HEK293T (cell line): ENCODE measurements around the gene SLC25A19.

Experiments used
- ARNT ChIP-seq: fragments of 450-650 bp; IDR thresholded peaks from 2 replicates; pipeline ENCODE4 v1.6.1; 2017; ENCODE audit warnings: mild to moderate bottlenecking
- BHLHE40 ChIP-seq: fragments of 450-650 bp; IDR thresholded peaks from 2 replicates; pipeline ENCODE4 v1.6.1; 2016; ENCODE audit warnings: mild to moderate bottlenecking, moderate library complexity, borderline replicate concordance
- FOXA1 ChIP-seq: fragments of 450-650 bp; IDR thresholded peaks from 2 replicates; pipeline ENCODE4 v1.6.1; 2016; ENCODE audit warnings: mild to moderate bottlenecking
- FOXM1 ChIP-seq: fragments of 450-650 bp; IDR thresholded peaks from 2 replicates; pipeline ENCODE4 v1.6.1; 2017; ENCODE audit warnings: mild to moderate bottlenecking, borderline replicate concordance
- HDGF ChIP-seq: fragments of 450-650 bp; IDR thresholded peaks from 2 replicates; pipeline ENCODE4 v1.6.1; 2017; ENCODE audit warnings: antibody characterized with exemption, borderline replicate concordance
- L3MBTL2 ChIP-seq: fragments of 450-650 bp; conservative IDR thresholded peaks from 2 replicates; pipeline ENCODE4 v1.6.1; 2016; ENCODE audit warnings: mild to moderate bottlenecking
- PKNOX1 ChIP-seq: fragments of 450-650 bp; IDR thresholded peaks from 2 replicates; pipeline ENCODE4 v1.6.1; 2016
- SP1 ChIP-seq: fragments of 450-650 bp; IDR thresholded peaks from 2 replicates; pipeline ENCODE4 v1.6.1; 2017
- SUZ12 ChIP-seq: fragments of 450-650 bp; IDR thresholded peaks from 2 replicates; pipeline ENCODE4 v1.6.1; 2016; ENCODE audit warnings: mild to moderate bottlenecking

GRCh38 chr17:75325827-75326225 is 36.6 kb upstream of the SLC25A19 start:
- TF ChIP-seq HDGF, result no peak
- TF ChIP-seq SUZ12, result no peak
- no peak for TF ChIP-seq SP1
- TF ChIP-seq L3MBTL2, result no peak
- TF ChIP-seq BHLHE40, result no peak
- TF ChIP-seq FOXA1, result no peak
- no peak for TF ChIP-seq FOXM1
- TF ChIP-seq ARNT, result no peak
- TF ChIP-seq PKNOX1, result no peak
